Osteoblast (primary cell): Measurements from ENCODE around the gene POPDC3. TPM values are rescaled to one million over a fixed set of nuclear protein-coding genes. Genes with fewer than 3 reads are reported as not detected.

Source experiments
- DNase-seq: peaks from one replicate; pipeline ENCODE4 v3.0.0; 2011; ENCODE audit warnings: low spot score, mixed read lengths; ENCODE audit not compliant: insufficient read length; ENCODE audit errors: missing footprints
- H2AFZ ChIP-seq: 2 replicates; pipeline ENCODE4 v1.6.0; 2011; ENCODE audit warnings: mild to moderate bottlenecking, low read length
- H3K27ac ChIP-seq: 2 replicates; pipeline ENCODE4 v1.5.1; 2011; ENCODE audit warnings: mild to moderate bottlenecking, low read depth, low read length, moderate library complexity
- H3K27me3 ChIP-seq: 2 replicates; pipeline ENCODE4 v1.6.0; 2012; ENCODE audit warnings: mild to moderate bottlenecking, control low read depth, inconsistent platforms, low read length, moderate library complexity; ENCODE audit not compliant: insufficient read depth
- H3K36me3 ChIP-seq: 2 replicates; pipeline ENCODE4 v1.5.1; 2011; ENCODE audit warnings: mild to moderate bottlenecking, low read length, control low read depth, moderate library complexity; ENCODE audit not compliant: insufficient read depth
- H3K4me1 ChIP-seq: 2 replicates; pipeline ENCODE4 v1.5.1; 2011; ENCODE audit warnings: mild to moderate bottlenecking, low read length, control low read depth, moderate library complexity; ENCODE audit not compliant: insufficient read depth
- H3K4me2 ChIP-seq: 2 replicates; pipeline ENCODE4 v1.6.0; 2011; ENCODE audit warnings: mild to moderate bottlenecking, low read length; ENCODE audit not compliant: insufficient read depth
- H3K4me3 ChIP-seq: fragments of 200-600 bp; sonication (generic); 3 replicates; pipeline ENCODE4 v1.5.1; 2012; ENCODE audit warnings: mild to moderate bottlenecking, low read length, inconsistent platforms; ENCODE audit not compliant: insufficient read depth
- H3K79me2 ChIP-seq: 2 replicates; pipeline ENCODE4 v1.6.0; 2012; ENCODE audit warnings: mild to moderate bottlenecking, low read length, control low read depth, inconsistent platforms; ENCODE audit not compliant: insufficient read depth
- H3K9me3 ChIP-seq: 2 replicates; pipeline ENCODE4 v1.5.1; 2011; ENCODE audit warnings: low read depth, low read length, control low read depth
- H4K20me1 ChIP-seq: 2 replicates; pipeline ENCODE4 v1.6.0; 2012; ENCODE audit warnings: mild to moderate bottlenecking, low read length, control low read depth; ENCODE audit not compliant: insufficient read depth
- CTCF ChIP-seq: IDR thresholded peaks from 2 replicates; pipeline ENCODE4 v1.5.1; 2011; ENCODE audit warnings: mild to moderate bottlenecking, low read depth, low read length, moderate library complexity; ENCODE audit errors: extremely low read depth
- total RNA-seq: library from RNA; depleted of rRNA; stranded (reverse); fragments of >200 nt; gene quantifications from 2 replicates; pipeline ENCODE4 v1.2.3, GENCODE V29; 2012

Gene POPDC3
- total RNA-seq, 1 donor: 32.6 TPM

GRCh38 chr6:105138141-105138540, 41.7 kb downstream of the POPDC3 start:
- TF ChIP-seq CTCF: no peak
- H2AFZ ChIP-seq: no peak overlapping the region

GRCh38 chr6:105137388-105137787, 42.4 kb downstream of the POPDC3 start:
- H3K4me3 ChIP-seq: peak overlapping the region; percentile 85
- H3K36me3 ChIP-seq: no peaks in the 10 kb centered on the region
- H2AFZ ChIP-seq: peak overlapping the region; percentile 97
- no peaks in the 10 kb centered on the region for H4K20me1 ChIP-seq
- TF ChIP-seq CTCF: no peak
- peak; percentile 91 for DNase-seq
- no peaks in the 10 kb centered on the region for H3K9me3 ChIP-seq
- H3K27me3 ChIP-seq: no peaks in the 10 kb centered on the region
- peaks cover 2% of the 10 kb centered on the region for H3K4me1 ChIP-seq
- no peaks in the 10 kb centered on the region for H3K79me2 ChIP-seq
- peak overlapping the region; percentile 94 for H3K4me2 ChIP-seq
- H3K27ac ChIP-seq: no peak overlapping the region

More at GRCh38 chr6:105138141-105138540, 41.7 kb downstream of the POPDC3 start:
- H3K36me3 ChIP-seq: no peaks in the 10 kb centered on the region
- H3K4me2 ChIP-seq: no peak overlapping the region
- no peaks in the 10 kb centered on the region for H3K9me3 ChIP-seq
- no peaks in the 10 kb centered on the region for H3K27me3 ChIP-seq
- H3K27ac ChIP-seq: no peak overlapping the region
- no peaks in the 10 kb centered on the region for H4K20me1 ChIP-seq
- peaks cover 2% of the 10 kb centered on the region for H3K4me1 ChIP-seq
- no peak overlapping the region for H3K4me3 ChIP-seq
- no peaks in the 10 kb centered on the region for H3K79me2 ChIP-seq
- DNase-seq: peak; percentile 59

- peak overlapping the region; percentile 34 for H3K27ac ChIP-seq
- TF ChIP-seq CTCF: no peak
- no peaks in the 10 kb centered on the region for H3K27me3 ChIP-seq
- peak; percentile 98 for DNase-seq
- no peaks in the 10 kb centered on the region for H3K79me2 ChIP-seq
- H3K9me3 ChIP-seq: no peaks in the 10 kb centered on the region
- H3K4me1 ChIP-seq: peaks cover 2% of the 10 kb centered on the region
- no peaks in the 10 kb centered on the region for H3K36me3 ChIP-seq
- peak overlapping the region; percentile 97 for H2AFZ ChIP-seq
- H3K4me3 ChIP-seq: peak overlapping the region; percentile 85
- peak overlapping the region; percentile 94 for H3K4me2 ChIP-seq
- H4K20me1 ChIP-seq: no peaks in the 10 kb centered on the region
Measured at GRCh38 chr6:105136431-105137350, 43.1 kb downstream of the POPDC3 start.

GRCh38 chr6:105135907-105136430, 43.8 kb downstream of the POPDC3 start:
- peak; percentile 93 for DNase-seq
- no peak for TF ChIP-seq CTCF
- no peaks in the 10 kb centered on the region for H3K36me3 ChIP-seq
- H3K4me1 ChIP-seq: peaks cover 2% of the 10 kb centered on the region
- H3K79me2 ChIP-seq: no peaks in the 10 kb centered on the region
- peak overlapping the region; percentile 88 for H2AFZ ChIP-seq
- no peaks in the 10 kb centered on the region for H3K27me3 ChIP-seq
- H4K20me1 ChIP-seq: no peaks in the 10 kb centered on the region
- H3K9me3 ChIP-seq: no peaks in the 10 kb centered on the region
- H3K27ac ChIP-seq: peak overlapping the region; percentile 34
- peak overlapping the region; percentile 94 for H3K4me2 ChIP-seq
- H3K4me3 ChIP-seq: peak overlapping the region; percentile 85
